AG08396 (cell line): ENCODE data around the gene INTS11.

Experiments used
- DNase-seq: peaks from one replicate; pipeline ENCODE4 v3.0.0; 2012; ENCODE audit warnings: low spot score, mixed read lengths

Gene INTS11

DNA sequence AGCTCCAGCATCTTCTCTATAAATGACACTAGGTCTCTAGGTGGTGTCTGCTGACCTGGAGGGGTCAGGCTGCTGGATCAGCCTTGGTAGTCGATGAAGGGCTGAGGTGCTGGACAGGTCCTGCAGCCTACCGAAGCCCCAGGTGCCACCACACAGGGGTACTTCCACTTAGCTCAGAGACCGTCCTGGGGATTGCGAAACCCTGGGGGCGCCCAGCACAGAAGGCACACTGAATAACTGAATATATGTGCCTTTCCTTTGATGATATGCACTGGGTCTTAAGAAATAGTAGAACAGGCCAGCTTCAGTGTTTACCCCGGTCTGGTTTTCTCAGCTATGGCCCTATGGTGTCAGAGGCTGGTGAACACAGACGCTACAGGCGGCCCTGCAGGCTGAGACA lies 61.7 kb downstream of the INTS11 start:
- no peak for DNase-seq

GRCh38 chr1:1262071-1262470 lies 62.4 kb downstream of the INTS11 start:
- no peak for DNase-seq
